Measurements from ENCODE around the gene LDAH.

The LDAH gene

GRCh38 chr2:20745924-20746555 lies 76.9 kb downstream of the LDAH start:
- no peaks in the 10 kb centered on the region for H3K36me3 ChIP-seq (ENCODE audit: insufficient read depth, low read length)

GRCh38 chr2:20744366-20745335 lies 78.2 kb downstream of the LDAH start:
- no peaks in the 10 kb centered on the region for H3K27me3 ChIP-seq (ENCODE audit: control insufficient read depth, insufficient read depth, low read length)
- H3K4me3 ChIP-seq (ENCODE audit: low read length) = no peak overlapping the region
- H3K36me3 ChIP-seq (ENCODE audit: insufficient read depth, low read length) = no peaks in the 10 kb centered on the region
- peaks cover 7% of the 10 kb centered on the region for H3K4me1 ChIP-seq (ENCODE audit: control insufficient read depth, insufficient read depth, low read length)
- H3K4me2 ChIP-seq (ENCODE audit: low read length) = no peak overlapping the region
- no peak overlapping the region for H3K9ac ChIP-seq (ENCODE audit: low read depth, low read length)
- no peaks in the 10 kb centered on the region for H3K9me3 ChIP-seq (replicated peaks; ENCODE audit: low read length)

More at GRCh38 chr2:20745924-20746555, 76.9 kb downstream of the LDAH start:
- Histone ChIP-seq H3K4me1 (ENCODE audit: control insufficient read depth, insufficient read depth, low read length) (peaks cover 7% of the 10 kb centered on the region), H3K9me3 (replicated peaks; ENCODE audit: low read length) (no peaks in the 10 kb centered on the region), H3K27me3 (ENCODE audit: control insufficient read depth, insufficient read depth, low read length) (no peaks in the 10 kb centered on the region), H3K4me2 (ENCODE audit: low read length) (no peak overlapping the region), H3K9ac (ENCODE audit: low read depth, low read length) (no peak overlapping the region), H3K4me3 (ENCODE audit: low read length) (no peak overlapping the region)

- H3K27me3 ChIP-seq (ENCODE audit: control insufficient read depth, insufficient read depth, low read length) = no peaks in the 10 kb centered on the region
- H3K9me3 ChIP-seq (replicated peaks; ENCODE audit: low read length) = no peaks in the 10 kb centered on the region
- H3K4me2 ChIP-seq (ENCODE audit: low read length) = no peak overlapping the region
- no peak overlapping the region for H3K9ac ChIP-seq (ENCODE audit: low read depth, low read length)
- no peaks in the 10 kb centered on the region for H3K4me1 ChIP-seq (ENCODE audit: control insufficient read depth, insufficient read depth, low read length)
- peaks cover 5% of the 10 kb centered on the region for H3K36me3 ChIP-seq (ENCODE audit: insufficient read depth, low read length)
- no peak overlapping the region for H3K4me3 ChIP-seq (ENCODE audit: low read length)
These were observed 84.1 kb downstream of the LDAH start for GRCh38 chr2:20738772-20739171.

- Histone ChIP-seq H3K4me3 (ENCODE audit: low read length) (no peak overlapping the region), H3K9ac (ENCODE audit: low read depth, low read length) (no peak overlapping the region), H3K9me3 (replicated peaks; ENCODE audit: low read length) (no peaks in the 10 kb centered on the region), H3K36me3 (ENCODE audit: insufficient read depth, low read length) (peaks cover 5% of the 10 kb centered on the region), H3K27me3 (ENCODE audit: control insufficient read depth, insufficient read depth, low read length) (no peaks in the 10 kb centered on the region), H3K4me1 (ENCODE audit: control insufficient read depth, insufficient read depth, low read length) (no peaks in the 10 kb centered on the region), H3K4me2 (ENCODE audit: low read length) (no peak overlapping the region)
These were observed 85.4 kb downstream of the LDAH start for GRCh38 chr2:20737505-20737904.

GRCh38 chr2:20728114-20728758 lies 94.7 kb downstream of the LDAH start:
- no peaks in the 10 kb centered on the region for H3K27me3 ChIP-seq (ENCODE audit: control insufficient read depth, insufficient read depth, low read length)
- no peak overlapping the region for H3K9ac ChIP-seq (ENCODE audit: low read depth, low read length)
- no peak overlapping the region for H3K4me3 ChIP-seq (ENCODE audit: low read length)
- H3K36me3 ChIP-seq (ENCODE audit: insufficient read depth, low read length) = peaks cover 9% of the 10 kb centered on the region
- H3K9me3 ChIP-seq (replicated peaks; ENCODE audit: low read length) = no peaks in the 10 kb centered on the region
- H3K4me2 ChIP-seq (ENCODE audit: low read length) = no peak overlapping the region
- H3K4me1 ChIP-seq (ENCODE audit: control insufficient read depth, insufficient read depth, low read length) = no peaks in the 10 kb centered on the region

- H3K4me1 ChIP-seq (ENCODE audit: control insufficient read depth, insufficient read depth, low read length) = no peaks in the 10 kb centered on the region
- H3K9me3 ChIP-seq (replicated peaks; ENCODE audit: low read length) = no peaks in the 10 kb centered on the region
- peaks cover 9% of the 10 kb centered on the region for H3K36me3 ChIP-seq (ENCODE audit: insufficient read depth, low read length)
- no peak overlapping the region for H3K9ac ChIP-seq (ENCODE audit: low read depth, low read length)
- H3K4me2 ChIP-seq (ENCODE audit: low read length) = no peak overlapping the region
- H3K27me3 ChIP-seq (ENCODE audit: control insufficient read depth, insufficient read depth, low read length) = no peaks in the 10 kb centered on the region
- H3K4me3 ChIP-seq (ENCODE audit: low read length) = no peak overlapping the region
These were observed 96.0 kb downstream of the LDAH start for GRCh38 chr2:20726913-20727312.

GRCh38 chr2:20725782-20726181 lies 97.1 kb downstream of the LDAH start:
- Histone ChIP-seq H3K4me2 (ENCODE audit: low read length) (no peak overlapping the region), H3K27me3 (ENCODE audit: control insufficient read depth, insufficient read depth, low read length) (no peaks in the 10 kb centered on the region), H3K4me1 (ENCODE audit: control insufficient read depth, insufficient read depth, low read length) (no peaks in the 10 kb centered on the region), H3K4me3 (ENCODE audit: low read length) (no peak overlapping the region), H3K36me3 (ENCODE audit: insufficient read depth, low read length) (peaks cover 9% of the 10 kb centered on the region), H3K9ac (ENCODE audit: low read depth, low read length) (no peak overlapping the region), H3K9me3 (replicated peaks; ENCODE audit: low read length) (no peaks in the 10 kb centered on the region)

- Histone ChIP-seq H3K9me3 (replicated peaks; ENCODE audit: low read length) (no peaks in the 10 kb centered on the region), H3K9ac (ENCODE audit: low read depth, low read length) (no peak overlapping the region), H3K4me2 (ENCODE audit: low read length) (no peak overlapping the region), H3K27me3 (ENCODE audit: control insufficient read depth, insufficient read depth, low read length) (no peaks in the 10 kb centered on the region), H3K36me3 (ENCODE audit: insufficient read depth, low read length) (peaks cover 9% of the 10 kb centered on the region), H3K4me1 (ENCODE audit: control insufficient read depth, insufficient read depth, low read length) (no peaks in the 10 kb centered on the region), H3K4me3 (ENCODE audit: low read length) (no peak overlapping the region)
These were observed 98.3 kb downstream of the LDAH start for GRCh38 chr2:20724500-20725053.

- no peaks in the 10 kb centered on the region for H3K9me3 ChIP-seq (replicated peaks; ENCODE audit: low read length)
- no peaks in the 10 kb centered on the region for H3K4me1 ChIP-seq (ENCODE audit: control insufficient read depth, insufficient read depth, low read length)
- H3K9ac ChIP-seq (ENCODE audit: low read depth, low read length) = no peak overlapping the region
- no peaks in the 10 kb centered on the region for H3K27me3 ChIP-seq (ENCODE audit: control insufficient read depth, insufficient read depth, low read length)
- peaks cover 9% of the 10 kb centered on the region for H3K36me3 ChIP-seq (ENCODE audit: insufficient read depth, low read length)
- no peak overlapping the region for H3K4me2 ChIP-seq (ENCODE audit: low read length)
- no peak overlapping the region for H3K4me3 ChIP-seq (ENCODE audit: low read length)
These were observed 99.4 kb downstream of the LDAH start for GRCh38 chr2:20723543-20723942.

GRCh38 chr2:20722592-20723240 lies 100.2 kb downstream of the LDAH start:
- no peak overlapping the region for H3K4me2 ChIP-seq (ENCODE audit: low read length)
- H3K4me3 ChIP-seq (ENCODE audit: low read length) = no peak overlapping the region
- no peaks in the 10 kb centered on the region for H3K4me1 ChIP-seq (ENCODE audit: control insufficient read depth, insufficient read depth, low read length)
- no peaks in the 10 kb centered on the region for H3K27me3 ChIP-seq (ENCODE audit: control insufficient read depth, insufficient read depth, low read length)
- no peak overlapping the region for H3K9ac ChIP-seq (ENCODE audit: low read depth, low read length)
- peaks cover 9% of the 10 kb centered on the region for H3K36me3 ChIP-seq (ENCODE audit: insufficient read depth, low read length)
- H3K9me3 ChIP-seq (replicated peaks; ENCODE audit: low read length) = no peaks in the 10 kb centered on the region

GRCh38 chr2:20717641-20718040 lies 105.3 kb downstream of the LDAH start:
- Histone ChIP-seq H3K9me3 (replicated peaks; ENCODE audit: low read length) (no peaks in the 10 kb centered on the region), H3K36me3 (ENCODE audit: insufficient read depth, low read length) (no peaks in the 10 kb centered on the region), H3K4me1 (ENCODE audit: control insufficient read depth, insufficient read depth, low read length) (no peaks in the 10 kb centered on the region), H3K27me3 (ENCODE audit: control insufficient read depth, insufficient read depth, low read length) (no peaks in the 10 kb centered on the region), H3K9ac (ENCODE audit: low read depth, low read length) (no peak overlapping the region), H3K4me3 (ENCODE audit: low read length) (no peak overlapping the region), H3K4me2 (ENCODE audit: low read length) (no peak overlapping the region)

All from skeletal muscle satellite cell (primary cell).